ENCODE results near the gene CLDND2. TPM values are rescaled to one million over a fixed set of nuclear protein-coding genes. Genes with fewer than 3 reads are reported as not detected.
"Not testable (repeated sequence)": the region's sequence is repeated elsewhere in the genome, so short reads cannot be mapped to it uniquely, and the experiment has no call there.

Gene CLDND2, protein sequence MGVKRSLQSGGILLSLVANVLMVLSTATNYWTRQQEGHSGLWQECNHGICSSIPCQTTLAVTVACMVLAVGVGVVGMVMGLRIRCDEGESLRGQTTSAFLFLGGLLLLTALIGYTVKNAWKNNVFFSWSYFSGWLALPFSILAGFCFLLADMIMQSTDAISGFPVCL
- total RNA-seq = 0.92 TPM

DNA sequence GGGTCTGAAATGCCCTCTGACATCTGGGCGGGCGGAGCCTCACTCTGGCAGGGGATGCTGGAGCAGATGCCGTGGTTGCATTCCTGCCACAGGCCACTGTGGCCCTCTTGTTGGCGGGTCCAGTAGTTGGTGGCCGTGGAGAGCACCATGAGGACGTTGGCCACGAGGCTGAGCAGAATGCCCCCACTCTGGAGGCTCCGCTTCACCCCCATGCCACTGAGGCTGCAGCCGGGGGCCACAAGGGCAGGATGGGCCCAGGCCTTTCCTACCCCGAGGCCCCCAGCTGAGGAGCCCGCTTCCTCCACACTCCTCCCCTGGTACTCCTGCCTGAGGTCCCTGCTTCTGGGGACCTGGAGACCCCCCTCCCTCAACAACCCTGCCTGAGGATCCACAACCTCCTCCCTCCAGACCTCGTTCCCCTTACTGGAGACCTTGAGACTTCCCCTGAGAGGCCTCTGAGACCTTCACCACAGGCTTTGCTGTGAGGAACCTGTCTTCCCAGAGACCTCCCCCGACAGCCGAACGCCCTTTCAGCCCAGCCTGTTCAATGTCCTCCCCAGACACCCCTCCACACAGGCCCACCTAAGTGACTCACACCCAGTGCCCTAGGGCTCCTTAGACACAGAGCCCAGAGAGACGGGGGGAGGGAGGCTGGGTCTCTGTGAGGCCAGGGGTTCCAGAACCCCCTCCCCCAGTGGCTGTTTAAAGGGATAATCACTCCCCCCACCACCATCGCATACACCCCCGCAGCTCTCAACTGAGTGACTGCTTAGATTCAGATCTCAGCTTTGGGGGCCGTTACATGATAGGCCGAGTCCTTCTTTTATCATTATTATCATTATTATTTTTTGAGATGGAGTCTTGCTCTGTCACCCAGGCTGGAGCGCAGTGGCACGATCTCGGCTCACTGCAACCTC, at the start of gene CLDND2:
Gene CLDND2 (minus strand): TSS at position 638 of the 917 bp plus-strand sequence. CDS start 426 bp downstream, at position 212.
- DNase-seq (ENCODE audit: low spot score) = no peak

DNA sequence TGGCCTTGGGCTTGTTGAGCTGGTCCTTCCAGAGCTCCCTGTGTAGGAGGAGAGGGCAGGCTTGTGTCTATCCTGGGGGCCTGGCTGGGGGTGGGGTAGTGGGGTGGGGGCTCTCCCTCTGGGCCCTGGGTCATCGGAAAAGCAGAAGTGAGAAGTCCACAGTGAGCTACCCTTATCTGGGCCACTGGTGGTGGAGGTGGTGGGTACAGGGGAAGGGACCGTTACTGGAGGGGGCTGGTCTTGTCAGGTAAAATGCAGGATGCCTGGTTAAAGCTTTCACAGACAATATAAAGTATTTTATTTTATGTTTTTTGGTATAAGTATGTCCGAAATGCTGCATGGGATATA, 49.0 kb upstream of the CLDND2 start:
- DNase-seq (ENCODE audit: low spot score) = no peak

DNA sequence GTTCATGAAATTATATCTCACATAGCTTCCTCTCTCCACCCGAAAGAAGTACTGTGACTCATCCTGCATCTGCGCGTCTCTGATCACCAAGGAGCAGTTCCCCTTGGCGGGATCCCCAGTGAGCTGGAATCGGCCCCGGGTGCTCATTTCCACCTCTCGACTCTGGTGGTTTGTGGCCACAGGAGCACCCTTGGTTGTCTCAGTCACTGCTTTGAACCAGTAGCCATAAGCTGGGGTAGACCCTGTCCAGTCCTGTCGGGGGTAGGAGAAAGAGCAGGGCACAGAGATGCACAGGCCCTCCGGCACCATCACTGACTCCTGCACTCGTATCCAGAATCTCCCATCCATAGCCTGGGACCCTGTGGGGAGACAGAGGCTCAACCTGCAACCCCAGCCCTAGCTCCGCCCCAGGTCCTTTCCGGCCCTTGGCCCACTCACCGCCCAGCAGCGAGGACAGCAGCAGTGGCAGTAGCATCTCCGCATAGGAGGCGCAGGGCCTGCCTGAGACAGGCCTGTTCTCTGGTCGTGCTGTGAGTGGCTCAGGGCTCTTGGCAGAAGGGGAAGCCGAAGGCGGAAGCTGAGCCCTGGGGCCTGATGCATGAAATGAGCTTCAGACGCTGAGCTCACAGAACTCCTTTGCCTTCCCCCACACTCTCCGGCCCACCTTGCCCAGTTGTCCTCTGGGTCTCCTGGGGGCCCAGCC, 48.5 kb upstream of the CLDND2 start, which contains the start of gene SIGLEC10:
Gene SIGLEC10 (minus strand): TSS at position 536 of the 703 bp plus-strand sequence. CDS start 61 bp downstream, at position 475.
- DNase-seq (ENCODE audit: low spot score) = peak; percentile 29

DNA sequence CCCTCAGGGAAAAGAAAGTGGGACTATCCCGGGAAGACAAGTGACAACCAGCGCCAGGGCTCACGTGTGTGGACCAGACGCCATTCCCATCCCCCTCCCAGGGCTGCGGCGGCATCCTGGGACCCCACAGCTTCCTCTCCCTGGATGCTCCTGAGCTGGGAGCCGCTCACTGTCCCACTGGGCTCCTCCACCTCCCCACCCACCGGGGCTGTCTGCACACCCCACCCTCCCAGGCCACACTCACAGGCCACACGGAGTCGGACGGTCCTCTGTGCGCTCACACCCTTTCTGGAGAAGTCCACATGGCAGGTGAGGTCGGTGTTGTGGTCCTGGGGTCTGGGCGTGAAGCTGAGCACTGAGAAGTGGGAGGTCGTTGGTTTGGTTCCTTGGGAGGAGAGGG, 47.6 kb upstream of the CLDND2 start:
- DNase-seq (ENCODE audit: low spot score) = not testable (repeated sequence)

DNA sequence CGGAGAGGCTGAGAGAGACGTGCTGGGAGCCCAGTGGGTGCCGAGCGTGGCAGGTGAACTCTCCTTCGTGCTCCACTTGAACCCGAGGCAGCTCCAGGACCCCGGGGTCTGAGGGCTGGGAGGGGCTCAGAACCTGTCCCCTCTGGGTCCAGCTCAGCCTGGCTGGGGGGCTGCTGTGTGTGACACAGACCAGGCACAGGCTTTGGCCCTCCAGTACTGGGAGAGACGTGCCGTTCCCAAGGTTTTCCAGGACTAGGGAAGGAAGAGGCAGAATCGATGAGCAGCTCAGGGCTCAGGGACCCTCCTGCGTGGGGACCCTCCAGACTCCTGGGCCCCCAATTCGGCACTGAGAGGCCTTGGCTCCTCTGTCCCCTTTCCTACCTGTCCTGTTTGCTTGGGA, 46.4 kb upstream of the CLDND2 start:
- DNase-seq (ENCODE audit: low spot score) = no peak

DNA sequence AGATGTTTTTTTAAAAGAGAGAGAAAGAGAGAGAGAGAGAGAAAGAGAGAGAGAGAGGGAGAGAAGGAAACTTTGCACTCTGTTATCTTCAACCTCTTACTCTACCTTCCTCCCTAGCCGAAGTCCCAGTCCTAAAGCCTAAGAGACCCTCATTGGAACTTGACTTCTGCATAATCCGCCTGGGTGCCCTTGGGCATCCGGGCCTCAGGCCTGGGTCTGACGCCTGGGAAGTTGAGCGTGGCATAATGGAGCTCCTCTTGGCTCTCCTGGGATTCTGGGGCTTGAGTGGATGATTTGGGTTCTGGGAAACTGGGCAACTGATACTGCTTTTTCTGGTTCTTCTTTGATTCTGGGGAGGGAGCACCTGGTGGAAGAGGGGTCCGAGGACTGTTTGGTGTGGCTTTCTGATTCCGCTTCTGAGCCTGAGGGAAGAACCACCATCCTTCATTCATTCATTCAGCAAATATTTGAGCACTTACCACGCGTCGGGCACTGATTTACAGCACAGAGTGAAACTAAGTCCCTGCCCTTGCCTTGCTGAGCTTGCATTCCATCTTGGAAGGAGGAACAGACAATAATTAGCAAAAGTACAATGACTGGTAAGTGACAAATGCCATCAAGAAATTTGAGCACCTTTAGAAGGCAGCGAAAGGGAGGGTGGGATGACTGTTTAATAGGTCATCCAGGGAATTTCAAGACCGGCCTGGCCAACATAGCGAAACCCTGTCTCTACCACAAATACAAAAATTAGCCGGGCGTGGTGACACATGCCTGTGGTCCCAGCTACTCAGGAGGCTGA, 42.3 kb upstream of the CLDND2 start:
- no peak for DNase-seq (ENCODE audit: low spot score)

DNA sequence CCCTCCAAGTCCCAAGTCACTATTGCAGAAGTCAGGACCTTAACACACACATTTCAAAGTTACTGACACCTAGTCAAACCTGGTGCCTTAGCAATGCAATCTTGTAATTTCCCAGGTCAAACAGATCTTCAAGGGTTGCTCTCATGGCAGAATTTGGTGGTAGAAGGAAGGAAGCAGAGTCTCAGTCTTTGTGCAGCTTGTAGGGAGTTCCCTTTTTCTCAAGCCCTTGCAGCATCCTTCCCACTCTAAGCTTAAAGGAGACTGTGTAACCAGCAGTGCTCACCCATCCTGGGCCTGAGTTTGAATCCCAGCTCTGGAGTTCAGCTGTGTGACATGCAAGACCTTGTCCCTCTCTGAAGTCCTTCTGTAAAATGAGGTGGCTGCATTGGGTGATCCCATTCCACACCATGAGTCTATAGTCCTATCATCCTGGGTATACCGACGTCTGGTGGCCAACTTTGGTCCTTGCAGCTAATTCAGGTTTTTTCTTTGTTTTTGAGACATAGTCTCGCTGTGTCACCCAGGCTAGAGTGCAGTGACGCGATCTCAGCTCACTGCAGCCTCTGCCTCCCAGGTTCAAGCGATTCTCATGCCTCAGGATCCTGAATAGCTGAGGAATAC, 38.8 kb upstream of the CLDND2 start:
- DNase-seq (ENCODE audit: low spot score) = no peak

DNA sequence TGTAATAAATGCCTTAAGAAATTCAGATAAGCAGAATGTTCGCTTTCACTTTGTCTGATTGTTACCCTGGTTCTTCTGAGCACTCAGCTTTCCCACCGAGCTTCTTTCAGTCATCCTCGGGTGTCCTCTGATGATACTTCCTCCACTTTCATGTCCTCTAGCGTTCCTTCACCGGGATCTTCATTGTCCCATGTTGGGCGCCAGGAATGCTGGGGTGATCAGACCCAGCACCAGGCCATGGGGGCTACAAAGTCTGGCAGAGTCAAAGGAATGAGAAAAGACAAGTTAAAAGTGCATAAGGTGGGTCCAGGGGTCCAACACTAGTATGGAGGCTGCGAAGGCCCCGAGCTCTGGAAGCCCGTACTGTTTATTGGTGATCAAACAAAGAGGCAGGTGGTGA, 33.3 kb upstream of the CLDND2 start:
- no peak for DNase-seq (ENCODE audit: low spot score)

DNA sequence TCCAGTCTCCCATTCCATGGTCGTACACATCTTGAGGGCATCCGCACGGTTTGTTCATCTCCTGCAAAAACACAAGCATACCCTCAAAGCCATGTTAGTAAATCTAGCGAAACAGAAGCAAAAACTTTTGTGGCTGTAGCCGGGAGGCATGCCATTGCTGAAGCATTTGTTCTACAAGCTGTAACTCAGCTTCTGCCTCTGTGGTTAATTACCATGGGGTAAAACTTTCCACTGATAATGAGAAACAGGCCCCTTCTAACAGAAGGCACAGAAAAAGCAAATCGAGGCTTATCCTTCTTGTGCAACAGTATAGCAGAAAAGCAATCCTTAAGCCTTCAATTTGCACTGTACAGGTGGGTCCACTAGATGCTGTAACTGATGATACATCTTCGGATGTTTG, 31.1 kb upstream of the CLDND2 start:
- not testable (repeated sequence) for DNase-seq (ENCODE audit: low spot score)

DNA sequence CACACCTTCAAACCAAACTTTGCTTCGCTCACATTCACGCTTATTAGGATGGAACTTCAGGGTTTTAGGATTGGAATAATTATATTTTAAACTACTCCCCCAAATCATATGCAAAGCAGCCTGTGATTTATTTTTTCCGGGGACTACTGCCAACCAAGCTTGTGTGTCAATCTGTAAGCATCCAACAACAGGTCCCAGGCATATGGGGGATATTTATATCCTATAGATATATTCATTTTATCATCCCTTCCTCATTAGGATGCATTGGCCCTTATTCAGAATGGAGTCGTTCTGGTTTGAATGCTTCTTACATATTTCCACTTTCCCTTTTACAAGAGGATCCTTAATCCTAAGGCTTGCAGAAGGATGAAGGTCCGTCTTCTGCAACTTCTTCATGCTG, 30.4 kb upstream of the CLDND2 start:
- no peak for DNase-seq (ENCODE audit: low spot score)

DNA sequence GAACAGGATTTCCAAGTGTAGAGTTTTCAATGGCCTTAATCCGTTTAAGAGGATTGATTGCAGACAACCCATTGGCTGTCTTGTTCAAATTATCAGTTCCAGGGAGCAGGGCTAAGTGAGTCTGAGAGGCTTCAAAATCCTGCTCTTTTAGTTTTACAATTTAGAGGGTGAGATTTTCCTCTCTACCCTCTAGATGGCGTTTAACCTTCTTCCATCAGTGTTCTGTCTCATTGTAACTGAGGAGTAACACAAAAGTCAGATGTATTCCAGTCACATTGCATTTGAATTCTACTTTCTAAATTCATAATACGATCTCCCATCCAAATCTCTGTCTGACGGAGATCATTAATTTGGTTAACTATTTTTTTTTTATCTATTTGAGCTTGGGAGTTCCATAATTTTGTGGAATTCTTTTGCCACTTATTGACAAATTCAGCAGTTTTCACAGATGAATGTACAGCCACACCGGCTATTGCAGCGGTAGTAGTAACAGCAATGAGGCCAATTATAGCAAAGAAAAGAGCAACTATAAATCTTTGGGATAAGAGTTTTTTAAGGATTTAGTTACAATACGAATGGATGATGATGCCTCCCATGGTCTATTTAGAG, 29.4 kb upstream of the CLDND2 start:
- no peak for DNase-seq (ENCODE audit: low spot score)

DNA sequence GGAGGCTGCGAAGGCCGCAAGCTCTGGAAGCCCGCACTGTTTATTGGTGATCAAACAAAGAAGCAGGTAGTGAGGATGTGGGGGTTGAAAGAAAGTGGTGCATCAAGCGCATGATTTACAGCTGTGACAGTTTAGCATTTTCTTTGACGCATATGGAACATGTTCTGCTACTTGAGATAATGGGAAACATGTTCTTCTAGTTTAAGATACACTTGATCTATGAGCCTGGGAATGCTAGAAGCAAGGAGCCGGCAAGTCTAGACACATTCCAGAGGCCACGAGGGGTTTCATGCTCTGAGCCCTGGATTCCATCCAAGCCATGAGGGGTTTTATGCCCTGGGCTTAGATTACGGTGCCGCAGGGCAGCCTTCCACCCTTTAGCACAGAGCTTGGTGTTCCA, 28.6 kb upstream of the CLDND2 start:
- DNase-seq (ENCODE audit: low spot score) = not testable (repeated sequence)

DNA sequence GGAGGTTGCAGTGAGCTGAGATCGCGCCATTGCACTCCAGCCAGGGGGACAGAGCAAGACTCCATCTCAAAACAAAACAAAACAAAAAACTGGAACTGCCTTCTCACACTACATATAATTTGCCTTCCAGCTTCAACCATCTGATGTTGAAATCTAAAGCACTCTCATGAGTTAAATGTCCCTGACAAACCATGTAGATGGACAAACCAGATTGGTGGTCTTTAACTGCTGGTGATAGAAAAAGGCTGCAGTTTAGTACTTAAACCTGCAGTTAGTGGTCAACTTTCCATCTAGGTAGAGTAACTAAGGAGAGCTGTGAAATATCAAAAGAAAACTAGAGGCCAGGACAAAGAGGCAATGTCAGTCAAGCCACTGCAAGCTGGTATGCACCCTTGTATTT, 27.4 kb upstream of the CLDND2 start:
- no peak for DNase-seq (ENCODE audit: low spot score)

DNA sequence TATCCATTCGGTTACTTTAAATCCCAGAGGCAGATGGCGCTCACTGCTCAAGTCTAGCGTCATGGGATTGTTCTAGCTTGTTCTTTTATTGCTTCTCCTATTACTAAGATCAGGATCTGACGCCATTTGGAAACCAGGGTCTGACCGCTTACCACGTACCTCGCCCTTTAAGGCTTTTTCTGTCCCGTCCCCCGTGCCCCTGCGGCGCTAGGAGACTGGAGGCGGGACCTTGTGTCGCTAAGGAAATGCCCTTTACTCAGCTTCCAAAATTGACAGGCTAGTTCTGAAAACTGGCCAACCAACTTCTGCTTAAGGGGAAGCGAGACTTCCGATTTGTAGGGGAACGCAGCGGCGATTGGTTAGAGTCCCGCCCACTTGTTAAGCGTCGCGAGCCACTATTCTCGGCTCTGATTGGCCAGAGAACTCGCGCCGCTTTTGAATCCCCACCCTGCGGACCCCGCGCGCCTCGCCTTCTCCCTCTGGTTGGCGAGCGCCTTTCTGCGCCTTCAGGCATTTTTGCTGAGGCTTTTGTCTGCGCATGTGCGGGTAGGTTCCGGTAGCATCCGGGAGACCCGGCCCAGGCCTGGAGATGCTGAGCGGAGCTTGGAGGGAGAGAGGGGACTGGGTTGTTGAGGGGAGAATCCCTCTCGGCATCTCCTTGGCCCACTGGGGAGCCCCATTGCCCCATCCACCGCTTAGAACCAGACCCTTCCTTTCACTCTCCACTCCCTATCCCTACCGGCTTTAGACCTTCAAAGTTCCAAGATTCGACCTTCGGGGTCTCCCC, 25.4 kb upstream of the CLDND2 start:
- DNase-seq (ENCODE audit: low spot score) = peak; percentile 96

DNA sequence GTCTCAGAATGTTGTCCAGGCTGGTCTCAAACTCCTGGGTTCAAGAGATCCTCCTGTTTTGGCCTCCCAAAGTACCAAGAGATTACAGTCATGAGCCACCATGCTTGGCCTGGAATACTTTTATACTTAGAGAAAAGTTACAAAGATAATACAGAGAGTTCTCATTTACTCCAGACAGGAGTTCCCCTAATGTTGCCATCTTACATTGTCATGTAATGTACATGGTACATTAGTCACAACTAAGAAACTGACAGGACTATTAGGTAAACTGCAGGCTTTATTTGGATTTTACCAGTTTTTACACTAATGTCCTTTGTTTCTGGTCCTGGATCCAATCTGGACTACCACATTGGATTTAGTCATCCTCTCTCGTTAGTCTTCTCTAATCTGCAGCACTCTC, 23.9 kb upstream of the CLDND2 start:
- no peak for DNase-seq (ENCODE audit: low spot score)

DNA sequence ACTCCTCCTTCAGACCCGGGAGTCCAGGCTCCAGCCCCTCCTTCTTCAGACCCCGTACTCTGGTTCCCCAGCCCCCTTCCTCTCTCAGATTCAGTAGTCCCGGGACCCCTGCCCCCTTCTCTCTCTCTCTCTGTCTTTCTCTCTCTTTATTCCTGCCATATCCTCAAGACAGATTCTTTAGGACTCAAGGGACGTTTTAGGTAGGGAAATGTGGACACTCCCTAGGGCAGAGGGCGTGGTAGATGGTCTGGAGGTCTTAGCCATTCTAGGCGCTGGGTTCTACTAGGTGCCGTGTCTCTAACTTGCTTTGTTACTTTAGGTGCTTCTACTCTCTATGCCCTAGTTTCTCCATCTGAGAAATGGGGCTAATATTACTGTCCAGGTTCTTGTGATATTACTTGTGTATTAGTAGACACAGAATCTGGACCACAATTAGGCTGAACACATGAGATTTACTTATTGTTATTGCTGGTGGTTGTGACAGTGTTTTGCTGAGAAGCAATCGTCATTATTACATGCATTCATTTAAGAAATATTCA, 22.3 kb upstream of the CLDND2 start:
- DNase-seq (ENCODE audit: low spot score) = no peak

DNA sequence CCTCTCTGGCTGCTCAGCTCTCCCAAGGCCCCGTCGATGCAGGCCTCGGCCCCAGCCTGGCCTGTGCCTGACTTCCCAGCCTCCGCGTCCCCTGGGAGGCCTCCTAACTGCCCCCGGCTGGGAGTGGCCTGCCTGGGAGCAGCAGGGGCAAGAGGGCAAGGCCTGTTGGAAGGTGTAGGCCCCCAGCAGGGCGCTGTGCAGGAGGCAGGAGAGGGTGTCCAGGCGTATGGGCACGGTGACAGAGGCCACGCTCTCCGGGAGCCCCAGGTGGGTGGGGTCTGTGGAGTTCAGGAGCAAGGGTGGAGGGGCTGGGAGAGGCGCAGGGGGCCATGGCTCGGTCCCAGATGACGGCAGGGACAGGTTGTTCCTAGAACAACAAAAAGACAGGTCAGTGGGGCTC, 20.3 kb upstream of the CLDND2 start:
- DNase-seq (ENCODE audit: low spot score) = no peak

DNA sequence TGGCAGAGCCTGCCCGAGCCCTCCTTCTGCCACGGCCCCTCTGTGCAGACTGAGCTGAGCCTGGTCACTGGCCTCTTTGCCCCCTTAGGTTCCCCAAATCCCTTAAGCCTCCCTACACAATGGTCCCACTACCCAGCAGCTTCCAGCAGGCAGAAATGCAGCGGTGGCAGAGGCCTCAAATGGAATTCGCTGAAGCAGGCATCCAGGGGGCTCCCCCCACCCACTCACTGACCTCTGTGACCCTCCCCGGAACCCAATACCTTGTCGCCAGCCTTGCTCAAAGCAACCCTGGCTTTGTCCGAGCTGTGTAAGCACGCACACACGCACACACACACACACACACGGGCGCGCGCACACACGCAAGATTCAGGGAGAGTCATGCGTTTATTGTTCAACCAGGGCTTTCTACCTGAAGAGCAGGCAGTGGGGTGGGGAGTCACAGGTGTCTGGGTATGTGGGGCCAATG, 19.2 kb upstream of the CLDND2 start, which contains the start of gene LIM2:
Gene LIM2 (minus strand): TSS at position 51 of the 466 bp plus-strand sequence. CDS start 531 bp downstream, outside the sequence.
- DNase-seq (ENCODE audit: low spot score) = no peak

DNA sequence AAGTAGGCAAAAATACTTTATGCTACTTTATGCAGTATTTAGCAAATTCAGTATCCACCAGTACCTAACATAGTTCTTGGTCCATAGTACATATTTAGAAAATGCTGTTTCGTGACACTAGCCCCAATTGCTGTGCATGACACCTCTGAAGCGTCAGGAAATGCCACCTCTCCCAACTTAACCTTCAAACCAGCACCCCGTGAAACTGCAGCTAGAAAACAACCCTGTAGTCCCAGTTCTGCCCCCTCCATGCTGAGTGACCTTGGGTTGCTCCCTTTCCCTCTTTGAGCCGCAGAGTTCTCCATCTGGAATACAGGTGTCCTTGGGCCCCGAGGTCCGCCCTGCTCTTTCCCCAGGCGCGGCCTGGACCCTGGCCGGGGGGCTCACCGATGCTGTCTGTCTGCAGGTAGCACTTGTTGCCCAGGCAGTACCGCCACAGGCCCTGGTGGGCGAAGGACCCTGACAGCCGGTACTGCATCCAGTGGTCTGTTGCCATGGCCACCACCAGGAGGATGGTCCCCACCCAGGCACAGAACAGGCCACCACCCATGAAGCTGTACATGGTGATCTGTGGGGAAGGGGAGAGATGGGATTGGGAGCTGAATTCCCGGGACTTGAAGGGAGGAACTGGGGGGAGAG, 18.2 kb upstream of the CLDND2 start:
- DNase-seq (ENCODE audit: low spot score) = no peak
